HG03439 (cell line): ENCODE results near the gene SPDYE3.
"Not testable (repeated sequence)": the region's sequence is repeated elsewhere in the genome, so short reads cannot be mapped to it uniquely, and the experiment has no call there.

Experiments
- ATAC-seq: cut with Tn5 transposase; IDR thresholded peaks from one replicate; pipeline ENCODE4 v1.9.1; 2021; ENCODE audit warnings: mild to moderate bottlenecking, moderate library complexity; ENCODE audit not compliant: unreplicated experiment

The SPDYE3 gene

DNA sequence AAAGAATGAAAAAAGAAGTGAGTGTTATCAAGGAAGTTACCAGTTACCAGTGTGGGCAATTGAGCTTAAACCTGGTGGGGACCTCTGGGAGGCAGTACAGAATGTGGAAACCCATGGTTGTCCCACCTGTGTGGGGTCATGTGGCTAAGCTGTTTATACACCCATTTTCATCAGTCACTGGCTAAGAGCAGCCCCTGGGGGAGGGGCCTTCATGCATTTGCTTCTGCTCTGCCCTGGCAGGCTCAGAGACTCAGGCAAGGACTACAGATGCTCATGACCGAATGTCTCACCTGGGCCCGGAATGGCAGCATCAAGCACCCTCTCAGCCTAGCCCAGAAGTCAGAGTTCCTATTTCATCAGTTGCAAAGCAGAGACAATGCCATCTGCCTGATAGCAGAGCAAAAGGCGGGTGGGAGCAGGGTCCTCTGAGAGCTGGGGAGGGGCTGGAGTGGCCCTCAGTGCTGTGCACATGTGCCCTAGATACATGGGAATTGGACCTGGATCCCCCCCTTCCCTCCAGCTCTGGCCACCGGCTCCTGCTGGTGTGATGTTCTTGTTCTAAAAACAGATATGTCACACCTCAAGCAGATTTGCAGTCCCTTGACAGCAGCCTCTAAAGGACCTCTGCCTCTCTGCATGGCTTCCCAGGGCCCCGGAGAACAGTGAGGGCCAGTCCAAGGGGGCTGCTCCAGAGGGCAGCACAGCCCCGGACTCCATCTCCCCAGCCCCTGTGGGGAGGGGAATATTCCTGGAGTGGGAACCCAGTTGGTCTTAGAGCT is 20.1 kb upstream of the SPDYE3 start:
- not testable (repeated sequence) for ATAC-seq

GRCh38 chr7:100288258-100288657 is 19.2 kb upstream of the SPDYE3 start:
- not testable (repeated sequence) for ATAC-seq

- ATAC-seq, result not testable (repeated sequence)
Measured at GRCh38 chr7:100292162-100292561, 15.3 kb upstream of the SPDYE3 start.

DNA sequence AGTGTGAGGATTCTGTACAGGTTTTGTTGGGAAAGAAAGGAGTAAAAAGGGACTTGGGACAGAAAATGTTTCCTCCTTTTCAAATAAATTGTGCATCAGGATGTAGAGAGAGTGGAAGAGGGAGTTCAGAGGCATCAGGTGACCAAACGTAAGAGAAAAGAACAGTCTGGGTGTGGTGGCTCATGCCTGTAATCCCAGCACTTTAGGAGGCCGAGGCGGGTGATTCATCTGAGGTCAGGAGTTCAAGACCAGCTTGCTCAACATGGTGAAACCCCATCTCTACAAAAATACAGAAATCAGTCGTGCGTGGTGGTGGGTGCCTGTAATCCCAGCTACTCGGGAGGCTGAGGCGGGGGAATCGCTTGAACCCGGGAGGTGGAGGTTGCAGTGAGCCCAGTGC is 12.2 kb upstream of the SPDYE3 start:
- not testable (repeated sequence) for ATAC-seq

DNA sequence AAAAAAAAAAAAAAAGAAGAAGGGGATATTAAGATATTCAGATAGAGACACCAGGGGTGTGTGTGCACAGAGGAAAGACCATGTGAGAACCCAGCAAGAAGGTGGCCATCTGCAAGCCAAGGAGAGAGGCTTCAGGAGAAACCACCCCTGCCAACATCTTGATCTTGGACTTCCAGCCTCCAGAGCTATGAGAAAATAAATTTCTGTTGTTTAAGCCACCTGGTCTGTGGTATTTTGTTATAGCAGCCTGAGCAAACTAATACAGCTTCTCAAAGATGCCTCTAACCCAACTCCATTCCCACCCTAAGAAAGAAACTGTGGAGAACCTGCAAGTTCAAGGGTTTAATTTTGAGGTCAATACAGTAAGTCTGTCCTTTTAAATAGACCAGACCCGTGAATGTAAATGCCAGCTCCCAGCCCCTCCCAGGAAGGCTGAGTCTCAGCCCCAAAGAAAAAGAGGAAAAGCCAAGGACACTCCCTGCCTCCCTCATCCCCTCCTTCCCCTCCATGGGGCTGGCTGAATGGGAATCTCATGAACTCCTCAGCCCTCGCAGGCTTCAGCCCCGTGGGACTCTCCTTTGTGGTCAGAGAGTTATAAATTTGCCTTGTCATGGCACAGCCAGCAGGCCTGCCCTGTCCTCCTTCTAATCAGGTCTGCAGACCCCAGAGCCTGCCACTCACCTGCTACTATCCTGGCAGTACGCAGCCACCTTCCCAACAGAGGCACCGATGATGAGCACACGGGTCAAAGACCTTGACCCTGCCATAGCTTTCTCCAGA is 9.5 kb upstream of the SPDYE3 start:
- not testable (repeated sequence) for ATAC-seq

DNA sequence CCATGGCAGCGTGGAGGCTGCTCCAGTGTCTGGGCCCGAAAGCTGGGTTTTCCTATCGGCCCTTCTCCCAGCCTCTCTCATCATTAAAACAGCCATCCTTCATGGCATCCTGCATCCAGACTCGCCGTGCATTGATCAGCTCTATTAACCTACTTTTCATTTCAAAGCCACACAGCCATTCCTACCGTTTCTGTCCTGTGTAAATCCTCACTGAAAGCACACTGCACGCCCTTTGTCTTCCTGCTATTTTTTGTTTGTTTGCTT is 8.9 kb upstream of the SPDYE3 start:
- ATAC-seq, result not testable (repeated sequence)

DNA sequence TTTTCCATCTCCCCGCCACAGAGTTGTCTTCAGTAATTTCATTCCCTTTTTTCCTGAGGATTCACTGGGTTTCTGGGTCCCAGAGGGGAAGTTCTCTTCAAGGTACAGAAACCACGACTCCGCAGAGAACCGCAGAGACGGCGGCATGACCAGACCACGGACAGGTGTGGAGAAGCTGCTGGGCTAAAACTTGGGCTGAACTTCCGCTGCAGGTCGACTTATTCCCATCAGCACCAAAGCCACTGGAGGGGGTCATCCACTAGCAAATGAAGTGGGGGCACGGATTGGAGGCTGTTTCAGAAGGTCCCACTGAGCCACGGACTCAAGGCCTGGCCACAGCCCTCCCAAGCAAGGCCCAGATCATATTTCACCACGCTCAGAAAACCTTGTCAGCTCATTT is 3.0 kb upstream of the SPDYE3 start:
- not testable (repeated sequence) for ATAC-seq

GRCh38 chr7:100318329-100318728 is 10.8 kb downstream of the SPDYE3 start:
- ATAC-seq, result not testable (repeated sequence)

DNA sequence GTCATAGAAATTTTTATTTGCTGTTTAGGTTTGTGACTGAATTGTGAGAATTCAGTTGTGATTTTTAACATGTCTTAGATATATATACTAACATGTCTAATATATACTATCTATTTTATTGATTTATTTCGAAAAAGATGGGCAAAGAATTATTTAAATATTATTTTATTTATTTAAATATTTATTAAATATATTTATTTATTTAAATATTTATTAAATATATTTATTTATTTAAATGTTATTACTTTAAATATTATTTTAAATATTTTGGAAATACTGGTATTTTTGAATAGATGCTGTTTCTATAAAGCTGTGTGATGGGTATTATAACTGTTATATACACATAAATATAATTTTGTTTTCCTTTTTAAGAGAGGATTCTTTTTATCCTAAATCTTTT is 14.1 kb downstream of the SPDYE3 start:
- not testable (repeated sequence) for ATAC-seq

DNA sequence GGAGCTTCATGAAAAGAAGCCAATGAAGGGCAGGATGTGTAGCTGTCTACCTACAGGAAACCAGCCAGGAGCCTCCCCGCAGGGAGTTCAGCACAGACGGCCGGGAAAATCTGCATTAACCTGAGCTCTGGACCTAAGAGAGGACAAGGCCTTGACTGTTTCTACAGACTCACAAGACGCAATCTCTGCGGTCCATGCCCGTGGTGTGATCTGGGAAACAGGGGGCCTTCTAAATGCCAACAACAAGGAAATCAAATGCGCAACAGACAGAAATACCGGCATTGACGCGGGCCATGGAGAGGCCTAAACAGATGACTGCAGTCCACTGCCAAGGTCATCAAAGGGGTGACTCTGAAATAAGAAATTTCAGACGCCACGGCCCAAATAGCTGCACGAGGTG is 16.7 kb downstream of the SPDYE3 start:
- not testable (repeated sequence) for ATAC-seq

DNA sequence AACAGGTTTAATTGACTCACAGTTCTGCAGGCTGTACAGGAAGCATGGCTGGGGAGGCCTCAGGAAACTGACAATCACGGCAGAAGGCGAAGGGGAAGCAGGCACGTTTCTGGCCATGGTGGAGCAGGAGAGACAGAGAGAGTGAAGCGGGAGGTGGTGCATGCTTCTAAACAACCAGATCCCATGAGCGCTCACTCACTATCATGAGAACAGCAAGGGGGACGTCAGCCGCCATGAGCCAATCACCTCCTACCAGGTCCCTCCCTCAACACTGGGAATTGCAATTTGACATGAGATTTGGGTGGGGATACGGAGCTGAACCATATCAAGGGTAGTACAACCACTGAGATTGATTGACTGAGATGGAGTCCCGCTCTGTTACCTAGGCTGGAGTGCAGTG is 18.2 kb downstream of the SPDYE3 start:
- ATAC-seq, result not testable (repeated sequence)

DNA sequence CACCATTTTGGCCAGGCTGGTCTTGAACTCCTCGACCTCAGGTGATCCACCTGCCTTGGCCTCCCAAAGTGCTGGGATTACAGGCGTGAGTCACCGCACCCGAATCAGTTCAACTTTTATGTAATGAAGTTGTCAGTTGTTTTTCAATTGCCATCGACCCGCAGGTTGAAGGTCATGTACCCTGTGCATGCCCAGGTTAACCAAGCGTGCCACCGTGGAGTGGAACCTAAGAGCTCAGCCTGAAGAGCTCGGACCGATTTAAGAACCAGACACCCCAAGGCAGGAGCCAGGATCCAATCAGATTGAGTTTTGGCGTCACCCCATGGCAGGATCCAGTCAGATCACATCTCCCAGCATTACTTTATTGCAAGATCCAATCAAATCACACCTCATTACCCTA is 19.4 kb downstream of the SPDYE3 start:
- ATAC-seq, result not testable (repeated sequence)

- ATAC-seq, result peak; percentile 98
Measured at GRCh38 chr7:100335566-100336466, 28.3 kb downstream of the SPDYE3 start.

- not testable (repeated sequence) for ATAC-seq
Measured at GRCh38 chr7:100338083-100338696, 30.7 kb downstream of the SPDYE3 start.

- not testable (repeated sequence) for ATAC-seq
Measured at GRCh38 chr7:100341286-100341685, 33.8 kb downstream of the SPDYE3 start.

- no peak for ATAC-seq
Measured at GRCh38 chr7:100342765-100343164, 35.3 kb downstream of the SPDYE3 start.

DNA sequence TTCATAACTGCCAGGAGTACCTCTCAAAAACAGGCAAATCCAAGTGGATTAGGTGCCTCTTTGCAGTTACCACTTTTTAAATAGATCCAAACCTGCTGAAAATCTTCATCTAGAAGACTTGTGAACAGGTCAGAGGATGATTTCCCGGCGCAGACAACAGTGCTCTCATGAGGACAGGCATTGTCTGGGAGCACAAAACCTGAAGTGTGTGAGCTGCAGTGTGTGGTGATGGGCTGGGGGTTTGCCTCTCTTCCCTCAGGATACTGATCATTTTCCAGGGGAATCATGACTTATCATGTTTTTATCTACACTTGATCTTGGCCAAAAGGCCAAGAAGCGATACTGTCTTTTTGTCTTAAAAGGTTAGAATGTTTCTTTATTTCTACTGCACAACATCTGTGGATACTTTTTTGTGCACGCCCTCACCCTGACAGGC is 36.6 kb downstream of the SPDYE3 start:
- peak; percentile 6 for ATAC-seq

- ATAC-seq, result peak; percentile 75
Measured at GRCh38 chr7:100344560-100345287, 37.2 kb downstream of the SPDYE3 start.

- peak; percentile 27 for ATAC-seq
Measured at GRCh38 chr7:100345288-100345672, 37.8 kb downstream of the SPDYE3 start.

GRCh38 chr7:100346921-100347320 is 39.4 kb downstream of the SPDYE3 start:
- no peak for ATAC-seq
